SK-N-SH treated with all-trans-retinoic acid at 6 μM for 48 hours (cell line): ENCODE data around the gene RGS4.

Source experiments
- ATAC-seq: fragments of 200-7000 bp; cut with Tn5 transposase; 3 replicates; pipeline ENCODE4 v1.9.1; 2020; ENCODE audit warnings: mild to moderate bottlenecking, moderate library complexity
- ARNTL ChIP-seq: fragments of 450-650 bp; formaldehyde crosslinking; IDR thresholded peaks from 2 replicates; pipeline ENCODE4 v1.5.0; 2020; ENCODE audit warnings: low read depth, mild to moderate bottlenecking, moderate library complexity, borderline replicate concordance
- BACH2 ChIP-seq: fragments of 250-450 bp; sonication (Bioruptor Pico); IDR thresholded peaks from 2 replicates; pipeline ENCODE4 v1.9.0; 2021; ENCODE audit warnings: mild to moderate bottlenecking, borderline replicate concordance
- CREB5 ChIP-seq: fragments of 250-450 bp; sonication (Bioruptor Pico); IDR thresholded peaks from 2 replicates; pipeline ENCODE4 v1.5.1; 2020; ENCODE audit warnings: low read depth, mild to moderate bottlenecking, moderate library complexity
- CSDC2 ChIP-seq: fragments of 250-450 bp; sonication (Bioruptor Pico); IDR thresholded peaks from 2 replicates; pipeline ENCODE4 v1.5.0; 2020; ENCODE audit warnings: mild to moderate bottlenecking, moderate library complexity
- CSRNP3 ChIP-seq: fragments of 250-450 bp; sonication (Bioruptor Pico); IDR thresholded peaks from 2 replicates; pipeline ENCODE4 v1.5.1; 2021; ENCODE audit warnings: mild to moderate bottlenecking, moderate library complexity
- ESRRG ChIP-seq: fragments of 250-450 bp; sonication (Bioruptor Pico); IDR thresholded peaks from 2 replicates; pipeline ENCODE4 v1.6.1; 2021; ENCODE audit warnings: mild to moderate bottlenecking
- ISL1 ChIP-seq: fragments of 250-450 bp; sonication (Bioruptor Pico); IDR thresholded peaks from 2 replicates; pipeline ENCODE4 v2.1.2; 2022; ENCODE audit warnings: mild to moderate bottlenecking, moderate library complexity
- OSR1 ChIP-seq: fragments of 250-450 bp; sonication (Bioruptor Pico); IDR thresholded peaks from 2 replicates; pipeline ENCODE4 v1.8.0; 2022; ENCODE audit warnings: moderate library complexity, mild to moderate bottlenecking, inconsistent platforms
- PATZ1 ChIP-seq: fragments of 250-450 bp; sonication (Bioruptor Pico); IDR thresholded peaks from 2 replicates; pipeline ENCODE4 v1.8.0; 2020; ENCODE audit warnings: mild to moderate bottlenecking, moderate library complexity, borderline replicate concordance
- POU6F1 ChIP-seq: fragments of 250-450 bp; sonication (Bioruptor Pico); IDR thresholded peaks from 2 replicates; pipeline ENCODE4 v1.8.0; 2021; ENCODE audit warnings: low read depth, mild to moderate bottlenecking, moderate library complexity, borderline replicate concordance
- PPARA ChIP-seq: fragments of 250-450 bp; sonication (Bioruptor Pico); IDR thresholded peaks from 2 replicates; pipeline ENCODE4 v1.5.0; 2020; ENCODE audit warnings: mild to moderate bottlenecking, borderline replicate concordance
- RARB ChIP-seq: fragments of 250-450 bp; sonication (Bioruptor Pico); IDR thresholded peaks from 2 replicates; pipeline ENCODE4 v1.8.0; 2021; ENCODE audit warnings: mild to moderate bottlenecking, moderate library complexity
- SNAI2 ChIP-seq: fragments of 250-450 bp; sonication (Bioruptor Pico); IDR thresholded peaks from 2 replicates; pipeline ENCODE4 v1.5.0; 2020; ENCODE audit warnings: mild to moderate bottlenecking, moderate library complexity
- TCF4 ChIP-seq: fragments of 250-450 bp; sonication (Bioruptor Pico); IDR thresholded peaks from 2 replicates; pipeline ENCODE4 v1.8.0; 2021; ENCODE audit warnings: mild to moderate bottlenecking, moderate library complexity, borderline replicate concordance
- TOX ChIP-seq: fragments of 250-450 bp; sonication (Bioruptor Pico); IDR thresholded peaks from 2 replicates; pipeline ENCODE4 v1.8.0; 2021; ENCODE audit warnings: mild to moderate bottlenecking, moderate library complexity, borderline replicate concordance
- TSHZ2 ChIP-seq: fragments of 250-450 bp; sonication (Bioruptor Pico); IDR thresholded peaks from 2 replicates; pipeline ENCODE4 v1.5.0; 2020; ENCODE audit warnings: mild to moderate bottlenecking, moderate library complexity
- ZC3H10 ChIP-seq: fragments of 250-450 bp; sonication (Bioruptor Pico); IDR thresholded peaks from 2 replicates; pipeline ENCODE4 v1.5.1; 2021; ENCODE audit warnings: mild to moderate bottlenecking, moderate library complexity
- ZFP30 ChIP-seq: fragments of 450-650 bp; formaldehyde crosslinking; IDR thresholded peaks from 2 replicates; pipeline ENCODE4 v1.5.0; 2022; ENCODE audit warnings: mild to moderate bottlenecking, moderate library complexity
- ZNF70 ChIP-seq: fragments of 450-650 bp; formaldehyde crosslinking; IDR thresholded peaks from 2 replicates; pipeline ENCODE4 v1.5.0; 2020; ENCODE audit warnings: mild to moderate bottlenecking, moderate library complexity
- ZNF8 ChIP-seq: fragments of 450-650 bp; formaldehyde crosslinking; IDR thresholded peaks from 2 replicates; pipeline ENCODE4 v1.5.0; 2020; ENCODE audit warnings: mild to moderate bottlenecking, moderate library complexity

The RGS4 gene

GRCh38 chr1:163036671-163037070 lies 32.5 kb upstream of the RGS4 start:
- TF ChIP-seq ISL1 (no peak), ARNTL (CRISPR knock-in tag) (no peak), SNAI2 (no peak), CSDC2 (CRISPR knock-in tag) (0 out of 2 replicates have a peak, but pooled peaks have one; percentile 22), ESRRG (no peak)
- ATAC-seq: peak; percentile 6; the same call in 2 of the 3 replicates

- TF ChIP-seq ISL1: peak; percentile 22; the same call in 1 of the 2 replicates
- no peak for TF ChIP-seq ZNF8 (CRISPR knock-in tag)
- TF ChIP-seq SNAI2: no peak
- no peak for ATAC-seq
These were observed 30.0 kb upstream of the RGS4 start for GRCh38 chr1:163038928-163039706.

- TF ChIP-seq TCF4 (no peak), BACH2 (CRISPR knock-in tag) (no peak), POU6F1 (no peak), ZFP30 (CRISPR knock-in tag) (no peak), TOX (no peak), ISL1 (no peak), ZNF8 (CRISPR knock-in tag) (no peak), OSR1 (CRISPR knock-in tag) (no peak), ZC3H10 (CRISPR knock-in tag) (no peak), RARB (no peak), PPARA (CRISPR knock-in tag) (no peak)
- no peak for ATAC-seq
These were observed 29.5 kb upstream of the RGS4 start for GRCh38 chr1:163039707-163040093.

GRCh38 chr1:163046071-163046470 lies 23.1 kb upstream of the RGS4 start:
- peak; percentile 45; the same call in 2 of the 3 replicates for ATAC-seq
- TF ChIP-seq BACH2 (CRISPR knock-in tag) (no peak), ISL1 (0 out of 2 replicates have a peak, but pooled peaks have one; percentile 12)

- peak; percentile 43 for ATAC-seq
These were observed 21.1 kb upstream of the RGS4 start for GRCh38 chr1:163047951-163048659.

More at GRCh38 chr1:163047951-163048659, 21.1 kb upstream of the RGS4 start:
- TF ChIP-seq POU6F1 (no peak), TCF4 (no peak), RARB (no peak), ISL1 (peak; percentile 93), TSHZ2 (CRISPR knock-in tag) (no peak), CSRNP3 (CRISPR knock-in tag) (no peak), ESRRG (no peak), PPARA (CRISPR knock-in tag) (no peak), CSDC2 (CRISPR knock-in tag) (peak; percentile 49; the same call in 1 of the 2 replicates), ZNF70 (no peak), ZFP30 (CRISPR knock-in tag) (no peak), PATZ1 (CRISPR knock-in tag) (0 out of 2 replicates have a peak, but pooled peaks have one; percentile 13), CREB5 (CRISPR knock-in tag) (0 out of 2 replicates have a peak, but pooled peaks have one; percentile 11)
- TF ChIP-seq, all 23 proteins: peak for 4
